GM10266 (cell line): ENCODE results near the gene MSANTD1.

Experiments
- DNase-seq: peaks from one replicate; pipeline ENCODE4 v3.0.0; 2012; ENCODE audit errors: extremely low spot score
- CTCF ChIP-seq: IDR thresholded peaks from 2 replicates; pipeline ENCODE4 v1.5.1; 2012; ENCODE audit warnings: mild to moderate bottlenecking, low read depth; ENCODE audit not compliant: control insufficient read depth, insufficient read depth; ENCODE audit errors: missing control alignments

Gene MSANTD1

GRCh38 chr4:3223956-3224748, 24.8 kb upstream of the MSANTD1 start:
- DNase-seq, result no peak
- TF ChIP-seq CTCF, result no peak

DNA sequence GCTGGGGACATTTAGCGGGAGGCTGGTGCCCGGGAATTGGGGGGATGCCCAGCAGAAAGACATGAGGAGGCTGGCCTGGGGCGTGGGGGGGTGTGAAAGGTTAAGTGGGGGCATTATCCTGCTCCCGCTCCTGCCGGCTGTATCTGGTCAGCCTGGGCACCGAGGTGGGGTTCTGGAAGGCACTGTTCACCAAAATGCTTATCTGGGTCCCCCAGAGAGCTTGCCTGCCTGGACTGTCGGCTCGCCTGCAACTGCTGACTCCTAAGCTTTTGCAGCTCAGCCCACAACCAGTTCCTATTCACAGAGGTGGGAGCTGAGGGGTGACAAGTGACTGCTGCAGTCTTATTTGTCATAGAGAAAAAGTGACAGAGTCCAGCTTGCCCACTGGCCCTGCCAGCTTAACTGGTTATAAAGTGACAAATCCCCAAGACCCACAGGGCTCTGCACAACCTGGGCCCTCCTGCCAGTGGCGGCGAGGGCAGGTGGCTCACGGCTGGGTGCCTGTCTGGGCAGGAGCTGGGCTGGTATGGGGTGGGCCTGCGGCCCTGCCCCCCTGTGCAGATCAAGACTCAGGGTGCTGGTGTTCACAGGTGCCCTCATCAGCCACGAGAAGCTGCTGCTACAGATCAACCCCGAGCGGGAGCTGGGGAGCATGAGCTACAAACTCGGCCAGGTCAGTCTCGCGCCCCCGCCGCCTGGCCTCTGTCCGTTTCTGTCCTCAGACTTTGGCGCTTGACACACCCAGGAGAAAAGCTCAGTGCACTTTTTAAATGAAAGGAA, 23.7 kb upstream of the MSANTD1 start:
- no peak for TF ChIP-seq CTCF
- no peak for DNase-seq

DNA sequence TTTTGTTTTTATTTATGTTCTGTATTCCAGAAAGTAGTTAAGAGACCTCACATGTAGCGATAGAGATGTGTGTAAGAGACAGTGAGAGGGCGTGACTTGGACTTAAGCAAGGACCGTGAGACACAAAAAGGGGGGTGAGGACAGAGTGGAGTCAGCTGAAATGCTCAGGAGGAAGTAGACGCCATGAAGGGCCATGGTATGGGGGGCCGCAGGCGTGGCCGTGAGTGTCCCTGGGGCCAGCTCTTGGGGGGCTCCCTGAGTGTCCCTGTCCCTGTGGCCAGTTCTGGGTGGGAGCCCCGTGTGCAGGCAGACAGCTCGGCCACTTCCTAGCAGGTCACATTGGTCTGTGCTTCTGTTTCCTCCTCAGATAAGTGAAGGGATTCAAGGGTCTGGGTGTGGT, 23.0 kb upstream of the MSANTD1 start:
- TF ChIP-seq CTCF, result no peak
- DNase-seq, result no peak

DNA sequence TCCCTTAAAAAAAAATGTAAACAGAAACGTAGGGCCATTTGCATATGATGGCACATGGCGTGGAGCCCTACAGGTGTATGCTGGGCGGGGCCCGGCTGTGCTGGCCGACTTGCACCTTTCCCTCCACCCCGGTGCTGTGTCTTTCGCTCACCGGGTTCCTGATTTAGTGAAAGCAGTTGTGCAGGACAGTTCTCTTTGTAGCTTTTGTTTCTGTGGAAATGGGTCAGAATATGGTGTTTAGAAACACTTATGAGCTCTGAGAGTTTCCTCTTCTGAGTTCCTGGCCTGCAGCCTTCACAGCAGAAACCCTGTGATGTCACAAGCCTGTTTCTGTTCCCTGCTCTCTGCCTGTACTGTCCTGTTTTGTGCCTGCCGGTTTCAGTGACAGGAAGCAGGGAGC, 22.5 kb upstream of the MSANTD1 start:
- DNase-seq, result no peak
- TF ChIP-seq CTCF, result no peak

GRCh38 chr4:3226944-3227343, 22.0 kb upstream of the MSANTD1 start:
- DNase-seq, result no peak
- no peak for TF ChIP-seq CTCF

DNA sequence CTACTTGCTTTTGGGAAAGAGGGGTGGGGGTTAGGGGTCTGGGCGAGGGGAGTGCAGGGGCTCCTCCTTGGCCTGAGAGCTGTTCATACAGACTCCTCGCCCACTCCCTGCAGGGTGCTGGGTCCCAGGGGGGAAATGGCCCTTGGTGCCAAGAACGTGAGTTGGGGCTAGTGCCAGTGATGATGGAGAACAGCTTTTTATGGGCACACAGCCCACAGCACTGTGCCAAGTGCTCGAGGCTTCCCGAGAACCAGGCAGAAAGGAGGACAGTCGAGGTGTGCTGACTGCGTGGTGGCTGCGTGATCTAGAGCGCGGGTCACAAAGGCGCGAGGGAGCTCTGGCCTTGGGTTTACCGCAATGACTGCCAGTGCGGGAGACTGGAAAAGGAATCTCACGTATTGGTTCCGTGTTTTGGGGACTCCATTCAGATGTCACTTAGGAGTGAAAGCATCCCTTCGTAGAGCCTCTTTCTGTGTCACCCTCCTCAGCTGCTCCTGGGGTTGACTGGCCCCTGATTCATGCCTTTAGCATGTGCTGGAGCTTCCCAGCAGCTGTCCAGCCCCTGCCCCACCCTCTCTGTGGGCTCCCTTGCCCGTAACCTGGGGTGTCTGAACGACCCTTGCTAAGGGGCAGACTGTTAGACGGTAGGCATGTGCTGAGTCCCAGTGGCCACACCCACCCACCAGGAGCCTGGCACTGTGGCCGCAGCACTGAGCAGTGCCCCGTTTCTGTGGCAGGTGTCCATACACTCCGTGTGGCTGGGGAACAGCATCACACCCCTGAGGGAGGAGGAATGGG, 20.9 kb upstream of the MSANTD1 start:
- no peak for TF ChIP-seq CTCF
- no peak for DNase-seq
